Measurements from ENCODE around the gene UIMC1.
"Not testable (repeated sequence)": the region's sequence is repeated elsewhere in the genome, so short reads cannot be mapped to it uniquely, and the experiment has no call there.

The UIMC1 gene

DNA sequence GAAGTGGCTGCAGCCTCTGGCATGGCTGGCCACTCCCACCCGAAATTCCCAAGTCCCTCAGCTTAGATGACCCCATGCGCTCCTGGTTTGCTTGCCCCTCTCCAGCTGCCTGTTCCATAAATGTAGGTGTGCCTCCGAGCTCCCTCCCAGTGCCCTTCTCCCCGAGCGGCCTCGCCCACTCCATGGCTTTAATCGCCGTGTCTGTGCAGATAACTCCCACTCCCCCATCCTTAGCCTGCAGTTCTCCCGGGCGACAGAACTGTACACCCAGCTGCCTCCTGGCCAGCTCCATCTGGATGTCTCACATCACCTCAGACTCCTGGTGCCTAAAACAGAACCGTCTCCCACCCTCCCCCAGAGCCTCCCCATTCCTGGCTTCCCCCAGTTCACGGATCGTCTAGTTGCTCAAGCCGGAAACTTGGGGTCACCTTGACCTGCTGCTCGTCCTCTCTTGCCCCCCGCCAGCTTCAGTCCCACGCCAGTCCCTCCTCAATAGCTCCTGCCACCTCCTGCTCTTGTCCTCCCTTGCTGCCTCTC lies 131.5 kb downstream of the UIMC1 start:
- no peaks in the 10 kb centered on the region for H3F3A ChIP-seq (ENCODE audit: insufficient read depth)
- H3K9ac ChIP-seq (ENCODE audit: low read length) = no peak overlapping the region
- no peak overlapping the region for H3K4me3 ChIP-seq (ENCODE audit: insufficient read depth, low read length, poor library complexity, severe bottlenecking)
- H3K9me2 ChIP-seq (replicated peaks; ENCODE audit: insufficient read depth, low read length) = no peaks in the 10 kb centered on the region
- no peaks in the 10 kb centered on the region for H3K79me2 ChIP-seq (ENCODE audit: insufficient read depth, low read length)
- H3K27me3 ChIP-seq (ENCODE audit: low read length) = no peaks in the 10 kb centered on the region
- no peaks in the 10 kb centered on the region for H3K9me3 ChIP-seq (ENCODE audit: insufficient read depth, low read length)
- H4K20me1 ChIP-seq (ENCODE audit: low read depth, low read length) = no peaks in the 10 kb centered on the region
- no peak overlapping the region for H3K27ac ChIP-seq (ENCODE audit: low read depth, low read length)
- no peak overlapping the region for H2AFZ ChIP-seq (ENCODE audit: low read depth, low read length, severe bottlenecking)
- TF ChIP-seq CTCF (IDR thresholded peaks at IDR 0.05; ENCODE audit: insufficient read depth, low read length, poor library complexity, severe bottlenecking) (no peak), EZH2phosphoT487 (conservative IDR thresholded peaks at IDR 0.05; ENCODE audit: low read length) (no peak)
- no peak overlapping the region for H3K4me2 ChIP-seq (ENCODE audit: low read depth, low read length, poor library complexity, severe bottlenecking)
- H3K36me3 ChIP-seq (ENCODE audit: low read length) = no peaks in the 10 kb centered on the region

GRCh38 chr5:176874198-176874780 lies 132.3 kb downstream of the UIMC1 start:
- no peaks in the 10 kb centered on the region for H3K9me3 ChIP-seq (ENCODE audit: insufficient read depth, low read length)
- H3F3A ChIP-seq (ENCODE audit: insufficient read depth) = no peaks in the 10 kb centered on the region
- no peaks in the 10 kb centered on the region for H3K79me2 ChIP-seq (ENCODE audit: insufficient read depth, low read length)
- H3K27me3 ChIP-seq (ENCODE audit: low read length) = no peaks in the 10 kb centered on the region
- no peak overlapping the region for H2AFZ ChIP-seq (ENCODE audit: low read depth, low read length, severe bottlenecking)
- H3K4me3 ChIP-seq (ENCODE audit: insufficient read depth, low read length, poor library complexity, severe bottlenecking) = no peak overlapping the region
- no peaks in the 10 kb centered on the region for H3K9me2 ChIP-seq (replicated peaks; ENCODE audit: insufficient read depth, low read length)
- no peaks in the 10 kb centered on the region for H3K36me3 ChIP-seq (ENCODE audit: low read length)
- H3K9ac ChIP-seq (ENCODE audit: low read length) = no peak overlapping the region
- no peak overlapping the region for H3K27ac ChIP-seq (ENCODE audit: low read depth, low read length)
- no peaks in the 10 kb centered on the region for H4K20me1 ChIP-seq (ENCODE audit: low read depth, low read length)
- H3K4me2 ChIP-seq (ENCODE audit: low read depth, low read length, poor library complexity, severe bottlenecking) = no peak overlapping the region
- TF ChIP-seq EZH2phosphoT487 (conservative IDR thresholded peaks at IDR 0.05; ENCODE audit: low read length) (no peak), CTCF (IDR thresholded peaks at IDR 0.05; ENCODE audit: insufficient read depth, low read length, poor library complexity, severe bottlenecking) (no peak)

GRCh38 chr5:176873541-176874172 lies 132.9 kb downstream of the UIMC1 start:
- Histone ChIP-seq H3K27ac (ENCODE audit: low read depth, low read length) (no peak overlapping the region), H2AFZ (ENCODE audit: low read depth, low read length, severe bottlenecking) (no peak overlapping the region), H3K79me2 (ENCODE audit: insufficient read depth, low read length) (no peaks in the 10 kb centered on the region), H4K20me1 (ENCODE audit: low read depth, low read length) (no peaks in the 10 kb centered on the region), H3K9me2 (replicated peaks; ENCODE audit: insufficient read depth, low read length) (no peaks in the 10 kb centered on the region), H3K36me3 (ENCODE audit: low read length) (no peaks in the 10 kb centered on the region), H3K9ac (ENCODE audit: low read length) (no peak overlapping the region), H3K27me3 (ENCODE audit: low read length) (no peaks in the 10 kb centered on the region), H3K4me3 (ENCODE audit: insufficient read depth, low read length, poor library complexity, severe bottlenecking) (no peak overlapping the region), H3F3A (ENCODE audit: insufficient read depth) (no peaks in the 10 kb centered on the region), H3K9me3 (ENCODE audit: insufficient read depth, low read length) (no peaks in the 10 kb centered on the region), H3K4me2 (ENCODE audit: low read depth, low read length, poor library complexity, severe bottlenecking) (no peak overlapping the region)
- TF ChIP-seq EZH2phosphoT487 (conservative IDR thresholded peaks at IDR 0.05; ENCODE audit: low read length) = no peak
- no peak for TF ChIP-seq CTCF (IDR thresholded peaks at IDR 0.05; ENCODE audit: insufficient read depth, low read length, poor library complexity, severe bottlenecking)

DNA sequence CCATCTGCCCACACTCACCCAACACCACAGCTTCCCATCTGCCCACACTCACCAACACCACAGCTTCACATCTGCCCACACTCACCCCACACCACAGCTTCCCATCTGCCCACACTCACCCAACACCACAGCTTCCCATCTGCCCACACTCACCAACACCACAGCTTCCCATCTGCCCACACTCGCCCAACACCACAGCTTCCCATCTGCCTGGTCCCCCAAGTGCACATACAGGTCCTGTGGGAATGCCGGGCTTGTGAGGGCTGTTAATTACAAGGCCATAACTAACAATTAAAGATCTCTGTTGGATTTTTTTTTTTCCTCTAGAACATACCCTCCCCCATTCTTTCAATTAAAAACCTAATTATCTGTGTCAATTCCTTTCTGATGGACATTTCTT lies 133.6 kb downstream of the UIMC1 start:
- not testable (repeated sequence) for H2AFZ ChIP-seq (ENCODE audit: low read depth, low read length, severe bottlenecking); H4K20me1 ChIP-seq (ENCODE audit: low read depth, low read length); H3K27ac ChIP-seq (ENCODE audit: low read depth, low read length); H3K36me3 ChIP-seq (ENCODE audit: low read length); H3K9me2 ChIP-seq (replicated peaks; ENCODE audit: insufficient read depth, low read length); H3K9ac ChIP-seq (ENCODE audit: low read length); H3F3A ChIP-seq (ENCODE audit: insufficient read depth); H3K79me2 ChIP-seq (ENCODE audit: insufficient read depth, low read length); H3K27me3 ChIP-seq (ENCODE audit: low read length); H3K4me3 ChIP-seq (ENCODE audit: insufficient read depth, low read length, poor library complexity, severe bottlenecking); H3K4me2 ChIP-seq (ENCODE audit: low read depth, low read length, poor library complexity, severe bottlenecking); H3K9me3 ChIP-seq (ENCODE audit: insufficient read depth, low read length)

- not testable (repeated sequence) for H3K79me2 ChIP-seq (ENCODE audit: insufficient read depth, low read length); H3K9me3 ChIP-seq (ENCODE audit: insufficient read depth, low read length); H3K36me3 ChIP-seq (ENCODE audit: low read length); H4K20me1 ChIP-seq (ENCODE audit: low read depth, low read length); H3K4me2 ChIP-seq (ENCODE audit: low read depth, low read length, poor library complexity, severe bottlenecking); H2AFZ ChIP-seq (ENCODE audit: low read depth, low read length, severe bottlenecking); H3K27ac ChIP-seq (ENCODE audit: low read depth, low read length); H3K9me2 ChIP-seq (replicated peaks; ENCODE audit: insufficient read depth, low read length); H3K9ac ChIP-seq (ENCODE audit: low read length); H3K4me3 ChIP-seq (ENCODE audit: insufficient read depth, low read length, poor library complexity, severe bottlenecking); H3K27me3 ChIP-seq (ENCODE audit: low read length); H3F3A ChIP-seq (ENCODE audit: insufficient read depth)
Measured at GRCh38 chr5:176872586-176872985, 134.0 kb downstream of the UIMC1 start.

Data from SU-DHL-6 (cell line).